Measurements from ENCODE around the gene RNASE4. TPM values are rescaled to one million over a fixed set of nuclear protein-coding genes. Genes with fewer than 3 reads are reported as not detected.

Gene RNASE4
- total and polyA plus RNA-seq, 10 of the 15 experiments (the other 5 are each of a cell fraction or from before 2014, with no cell fraction given) = 0.87 to 2.6 (median 1.3) TPM

- TF ChIP-seq ZNF687 (IDR thresholded peaks at IDR 0.05) (peak; percentile 86), STAT3 (IDR thresholded peaks at IDR 0.05; ENCODE audit: low read depth, low read length) (no peak), SPI1 (IDR thresholded peaks at IDR 0.05; ENCODE audit: borderline replicate concordance, insufficient read depth, low read depth, low read length) (peak; percentile 92), ETV6 (conservative IDR thresholded peaks at IDR 0.05 in 1 of 2, IDR thresholded peaks at IDR 0.05 in 1 of 2; ENCODE audit: borderline replicate concordance in 1 of 2, low read depth in 1 of 2) (peak in 1 of 2 experiments; percentile 95; a peak in 2 of 4 replicates), RAD21 (IDR thresholded peaks at IDR 0.05; ENCODE audit: insufficient read depth, low read depth, low read length) (no peak), SREBF1 (IDR thresholded peaks at IDR 0.05; ENCODE audit: low read length) (no peak), ZNF592 (IDR thresholded peaks at IDR 0.05) (no peak), SRF (IDR thresholded peaks at IDR 0.05; ENCODE audit: low read depth in 2 of 2, low read length in 2 of 2) (0 out of 4 replicates have a peak, but pooled peaks of 1 of the 2 experiments have one; percentile 32), HDAC6 (IDR thresholded peaks at IDR 0.05; ENCODE audit: unreplicated experiment) (no peak), ZBTB40 (IDR thresholded peaks at IDR 0.05; ENCODE audit: borderline replicate concordance) (no peak), EZH2 (IDR thresholded peaks at IDR 0.05; ENCODE audit: borderline replicate concordance, control insufficient read depth, low read depth, low read length) (no peak), BCLAF1 (IDR thresholded peaks at IDR 0.05) (no peak), SUPT20H (IDR thresholded peaks at IDR 0.05; ENCODE audit: borderline replicate concordance, control insufficient read depth, low read depth, low read length) (no peak)
These were observed 16.4 kb upstream of the RNASE4 start (continued) for GRCh38 chr14:20667957-20668356.

Data from GM12878 (cell line).